Uterus (tissue), 4 donors: ENCODE results near the gene SAFB. TPM values are rescaled to one million over a fixed set of nuclear protein-coding genes. Genes with fewer than 3 reads are reported as not detected.
"Not testable (repeated sequence)": the region's sequence is repeated elsewhere in the genome, so short reads cannot be mapped to it uniquely, and the experiment has no call there.

ENCODE experiments used
- DNase-seq, 2 donors: peaks; one replicate each; pipeline ENCODE4 v3.0.0-alpha.2; 2019 to 2020
- H3K27ac ChIP-seq, 2 donors: fragments of 200-600 bp; sonication (generic); 1 replicate in 1 of 2; 2 replicates in 1 of 2; pipeline ENCODE4 v1.5.1; 2016 to 2018
- H3K27me3 ChIP-seq, 2 donors: fragments of 200-600 bp; sonication (generic); one replicate each; pipeline ENCODE4 v1.5.1; 2018 to 2019; ENCODE audit warnings: control low read depth in 1 of 2
- H3K36me3 ChIP-seq, 2 donors: fragments of 200-600 bp; sonication (generic); one replicate each; pipeline ENCODE4 v1.5.1; 2019; ENCODE audit warnings: control low read depth in 1 of 2
- H3K4me1 ChIP-seq, 2 donors: fragments of 200-600 bp; sonication (generic); one replicate each; pipeline ENCODE4 v1.5.1; 2018 to 2019; ENCODE audit warnings: control low read depth in 1 of 2
- H3K4me3 ChIP-seq, 2 donors: fragments of 200-600 bp; sonication (generic); 1 replicate in 1 of 2; 2 replicates in 1 of 2; pipeline ENCODE4 v1.5.1; 2018 to 2019; ENCODE audit warnings: mild to moderate bottlenecking in 1 of 2
- H3K9me3 ChIP-seq, 2 donors: fragments of 200-600 bp; sonication (generic); one replicate each; pipeline ENCODE4 v1.5.1; 2019; ENCODE audit warnings: control low read depth in 1 of 2
- POLR2A ChIP-seq, 2 donors: fragments of 450-650 bp; IDR thresholded peaks; one replicate each; pipeline ENCODE4 v1.6.1; 2016; ENCODE audit warnings: antibody characterized with exemption in 2 of 2, mild to moderate bottlenecking in 1 of 2, moderate library complexity in 1 of 2
- intact Hi-C: fragments of 100-400 bp; cut with DNase I; formaldehyde crosslinking; loops from one replicate; pipeline ENCODE4 v1.15.1; 2023; ENCODE audit warnings: low total_unique reads
- total RNA-seq, 4 donors: library from RNA; depleted of rRNA in 3 of 4; stranded (reverse); fragments of >200 nt in 3 of 4; gene quantifications; one replicate each; pipeline versions ENCODE4 v1.1.0 to v1.2.4, GENCODE V29; 2014 to 2023
- TF ChIP-seq, protein P1 (sequence below), 4 experiments: fragments of 200-600 bp in 2 of 4; fragments of 450-650 bp in 2 of 4; sonication (generic) in 2 of 4; IDR thresholded peaks; one replicate each; pipeline ENCODE4 v1.5.1; 2016 to 2019; ENCODE audit warnings: antibody characterized with exemption in 4 of 4, mild to moderate bottlenecking in 2 of 4, moderate library complexity in 1 of 4
- donor health status: DM: yes; HTN: yes; CAD: no.

Gene SAFB
- total RNA-seq, 4 donors from 2014 or later = 35.9 to 129 (median 97.4) TPM

GRCh38 chr19:5608291-5608690 lies 14.6 kb upstream of the SAFB start:
- Histone ChIP-seq H3K27ac (no peak overlapping the region), H3K9me3 (no peaks in the 10 kb centered on the region), H3K4me3 (no peak overlapping the region), H3K4me1 (no peaks in the 10 kb centered on the region), H3K36me3 (no peaks in the 10 kb centered on the region), H3K27me3 (no peaks in the 10 kb centered on the region)
- TF ChIP-seq, protein P1, sequence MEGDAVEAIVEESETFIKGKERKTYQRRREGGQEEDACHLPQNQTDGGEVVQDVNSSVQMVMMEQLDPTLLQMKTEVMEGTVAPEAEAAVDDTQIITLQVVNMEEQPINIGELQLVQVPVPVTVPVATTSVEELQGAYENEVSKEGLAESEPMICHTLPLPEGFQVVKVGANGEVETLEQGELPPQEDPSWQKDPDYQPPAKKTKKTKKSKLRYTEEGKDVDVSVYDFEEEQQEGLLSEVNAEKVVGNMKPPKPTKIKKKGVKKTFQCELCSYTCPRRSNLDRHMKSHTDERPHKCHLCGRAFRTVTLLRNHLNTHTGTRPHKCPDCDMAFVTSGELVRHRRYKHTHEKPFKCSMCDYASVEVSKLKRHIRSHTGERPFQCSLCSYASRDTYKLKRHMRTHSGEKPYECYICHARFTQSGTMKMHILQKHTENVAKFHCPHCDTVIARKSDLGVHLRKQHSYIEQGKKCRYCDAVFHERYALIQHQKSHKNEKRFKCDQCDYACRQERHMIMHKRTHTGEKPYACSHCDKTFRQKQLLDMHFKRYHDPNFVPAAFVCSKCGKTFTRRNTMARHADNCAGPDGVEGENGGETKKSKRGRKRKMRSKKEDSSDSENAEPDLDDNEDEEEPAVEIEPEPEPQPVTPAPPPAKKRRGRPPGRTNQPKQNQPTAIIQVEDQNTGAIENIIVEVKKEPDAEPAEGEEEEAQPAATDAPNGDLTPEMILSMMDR (IDR thresholded peaks at IDR 0.05) = no peak
- no peak for TF ChIP-seq POLR2A (IDR thresholded peaks at IDR 0.05)
- no peak for DNase-seq
- intact Hi-C loops = no loop called here

DNA sequence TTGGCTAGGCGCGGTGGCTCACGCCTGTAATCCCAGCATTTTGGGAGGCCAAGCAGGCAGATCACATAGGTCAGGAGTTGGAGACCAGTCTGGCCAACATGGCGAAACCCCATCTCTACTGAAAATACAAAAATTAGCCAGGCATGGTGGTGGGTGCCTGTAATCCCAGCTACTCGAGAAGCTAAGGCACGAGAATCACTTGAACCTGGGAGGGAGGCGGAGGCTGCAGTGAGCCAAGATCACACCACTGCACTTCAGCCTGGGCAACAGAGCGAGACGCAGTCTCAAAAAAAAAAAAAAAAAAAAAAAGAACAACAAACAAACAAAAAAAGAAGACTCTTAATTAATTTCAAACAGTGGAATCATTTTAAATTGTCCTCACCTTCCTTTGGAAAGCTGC lies 14.1 kb upstream of the SAFB start:
- not testable (repeated sequence) for DNase-seq, H3K4me3 ChIP-seq, H3K27ac ChIP-seq

DNA sequence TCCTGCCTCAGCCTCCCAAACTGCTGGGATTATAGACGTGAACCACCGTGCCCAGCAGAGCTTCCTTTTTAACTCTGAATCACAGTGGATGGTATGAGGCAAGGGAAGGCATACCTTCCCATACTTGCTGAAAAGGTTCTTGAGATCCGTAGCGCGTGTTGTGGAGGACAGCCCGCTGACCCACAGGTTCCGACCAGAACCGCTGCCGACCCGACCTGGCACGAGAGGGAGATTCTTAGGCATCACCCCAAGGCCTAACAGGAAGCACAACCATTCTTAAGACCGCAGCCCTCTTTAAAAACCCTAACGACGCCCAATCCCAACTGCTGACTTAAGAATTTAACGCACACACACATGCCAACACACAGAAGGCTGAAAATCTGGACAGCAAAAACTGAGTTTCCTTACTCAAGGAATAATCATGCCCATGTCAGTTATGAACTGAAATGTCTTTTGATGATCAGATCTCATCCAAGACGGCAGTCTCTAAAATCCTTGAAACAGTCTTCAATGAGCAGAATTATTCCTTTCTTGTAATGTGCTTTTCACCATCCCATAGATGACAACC lies 12.9 kb upstream of the SAFB start:
- H3K9me3 ChIP-seq = no peaks in the 10 kb centered on the region
- H3K27ac ChIP-seq = no peak overlapping the region
- no peaks in the 10 kb centered on the region for H3K27me3 ChIP-seq
- no peak for DNase-seq
- intact Hi-C loops = no loop called here
- no peak overlapping the region for H3K4me3 ChIP-seq
- no peaks in the 10 kb centered on the region for H3K36me3 ChIP-seq
- no peaks in the 10 kb centered on the region for H3K4me1 ChIP-seq
- TF ChIP-seq, protein P1 (IDR thresholded peaks at IDR 0.05) = no peak
- no peak for TF ChIP-seq POLR2A (IDR thresholded peaks at IDR 0.05)

More for the DNA sequence above, 14.1 kb upstream of the SAFB start:
- H3K36me3 ChIP-seq, intact Hi-C loops, H3K27me3 ChIP-seq, H3K4me1 ChIP-seq, H3K9me3 ChIP-seq: not testable (repeated sequence)

DNA sequence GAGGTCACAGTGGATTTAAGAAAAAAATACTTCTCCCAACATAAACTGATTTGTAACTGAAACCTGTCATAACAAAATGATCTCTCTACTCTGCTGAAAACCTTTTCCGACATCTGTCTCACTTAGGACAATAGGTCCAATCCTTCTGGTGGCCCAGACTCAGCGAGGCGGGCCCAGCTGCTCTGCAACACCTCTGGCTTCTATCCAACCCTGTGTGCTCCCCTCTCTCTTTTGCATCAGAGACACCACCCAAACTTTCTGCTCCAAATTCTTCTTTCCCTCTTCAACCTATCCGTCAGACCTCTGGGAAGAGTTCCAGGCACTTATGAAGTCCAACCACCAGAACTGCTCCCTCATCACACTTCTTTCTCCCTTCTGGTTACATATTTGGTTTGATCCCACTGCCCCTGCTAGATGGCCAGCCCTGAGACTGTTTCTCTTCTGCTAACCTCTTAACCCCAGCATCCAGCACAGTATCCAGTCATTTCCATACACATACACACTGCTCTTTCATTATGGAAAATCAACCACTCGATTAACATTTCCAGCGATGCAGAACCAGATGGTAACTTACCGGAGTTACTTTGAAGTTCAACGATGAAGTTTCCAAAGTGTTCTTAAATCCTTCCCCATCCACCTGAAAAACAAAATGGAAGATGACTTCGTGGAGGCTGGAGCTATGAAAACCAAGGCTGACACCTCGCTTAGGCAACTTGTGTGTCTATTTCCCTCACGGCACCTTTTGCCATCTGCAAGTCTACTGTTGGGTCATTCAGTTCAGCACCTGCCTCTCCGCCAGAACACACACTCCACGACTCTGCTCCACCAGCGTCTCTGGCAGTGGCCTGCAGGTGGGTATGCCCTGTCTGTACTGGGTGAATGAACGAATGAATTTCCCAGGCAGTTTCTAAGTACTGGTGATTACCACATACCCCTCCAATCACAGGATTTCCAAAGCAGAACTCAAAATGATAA lies 9.7 kb upstream of the SAFB start:
- no peak for DNase-seq
- TF ChIP-seq, protein P1 (IDR thresholded peaks at IDR 0.05) = no peak
- no peak for TF ChIP-seq POLR2A (IDR thresholded peaks at IDR 0.05)
- H3K36me3 ChIP-seq = no peaks in the 10 kb centered on the region
- intact Hi-C loops = no loop called here
- no peaks in the 10 kb centered on the region for H3K4me1 ChIP-seq
- H3K4me3 ChIP-seq = no peak overlapping the region
- H3K9me3 ChIP-seq = no peaks in the 10 kb centered on the region
- H3K27ac ChIP-seq = no peak overlapping the region
- no peaks in the 10 kb centered on the region for H3K27me3 ChIP-seq

DNA sequence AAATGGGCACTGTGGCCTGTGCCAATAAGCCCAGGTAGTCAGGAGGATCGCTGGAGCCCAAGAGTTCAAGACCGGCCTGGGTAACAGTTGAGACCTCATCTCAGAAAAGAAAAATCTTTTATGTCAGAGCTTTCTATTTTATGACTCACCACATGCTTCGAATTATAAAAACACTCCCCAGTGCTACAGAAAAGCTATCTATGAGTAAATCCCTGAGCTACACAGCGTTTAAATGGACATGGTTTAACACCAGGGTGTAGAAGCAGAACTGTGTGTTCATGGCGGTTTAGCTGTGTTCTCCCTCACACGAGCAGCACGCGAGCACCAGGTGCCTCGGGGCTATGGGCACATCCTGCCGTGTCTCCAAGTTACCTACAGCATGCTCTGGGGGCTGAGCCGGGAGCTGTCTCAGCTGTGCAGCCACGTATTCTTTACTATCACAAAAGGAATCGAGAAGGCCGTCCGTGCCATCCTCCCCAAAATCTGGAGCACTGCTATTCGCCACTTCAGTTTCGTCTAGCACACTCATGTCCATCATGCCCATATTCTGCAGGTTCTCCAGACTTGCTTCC lies 7.0 kb upstream of the SAFB start:
- peaks cover 0 to 12% of the 10 kb centered on the region in 2 donors for H3K4me1 ChIP-seq
- H3K9me3 ChIP-seq = no peaks in the 10 kb centered on the region
- H3K4me3 ChIP-seq = no peak overlapping the region
- H3K27ac ChIP-seq = no peak overlapping the region
- H3K36me3 ChIP-seq = no peaks in the 10 kb centered on the region
- DNase-seq = no peak
- intact Hi-C loops = no loop called here
- no peaks in the 10 kb centered on the region for H3K27me3 ChIP-seq
- TF ChIP-seq, protein P1 (IDR thresholded peaks at IDR 0.05) = no peak
- TF ChIP-seq POLR2A (IDR thresholded peaks at IDR 0.05) = no peak
